ENCODE data around the gene FOS.
"Not testable (repeated sequence)": the region's sequence is repeated elsewhere in the genome, so short reads cannot be mapped to it uniquely, and the experiment has no call there.

FOS gene

DNA sequence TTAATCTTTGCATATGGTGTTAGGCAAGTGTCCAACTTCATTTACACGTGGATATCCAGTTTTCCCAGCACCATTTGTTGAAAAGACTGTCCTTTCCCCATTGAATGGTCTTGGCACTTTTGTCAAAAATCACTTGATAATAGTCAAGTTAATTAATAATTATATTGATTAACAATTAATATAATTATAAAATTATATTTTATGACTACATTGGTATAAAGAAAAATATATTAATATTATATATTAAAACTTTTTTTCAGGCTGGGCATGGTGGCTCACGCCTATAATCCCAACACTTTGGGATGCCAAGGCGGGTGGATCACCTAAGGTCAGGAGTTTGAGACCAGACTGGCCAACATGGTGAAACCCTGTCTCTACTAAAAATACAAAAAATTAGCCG is 27.8 kb downstream of the FOS start:
- intact Hi-C loops (cut with DNase I) = loop anchor here (2.0 kb wide), 1 partner anchor 182 kb away; no protein-coding TSS in a partner anchor

DNA sequence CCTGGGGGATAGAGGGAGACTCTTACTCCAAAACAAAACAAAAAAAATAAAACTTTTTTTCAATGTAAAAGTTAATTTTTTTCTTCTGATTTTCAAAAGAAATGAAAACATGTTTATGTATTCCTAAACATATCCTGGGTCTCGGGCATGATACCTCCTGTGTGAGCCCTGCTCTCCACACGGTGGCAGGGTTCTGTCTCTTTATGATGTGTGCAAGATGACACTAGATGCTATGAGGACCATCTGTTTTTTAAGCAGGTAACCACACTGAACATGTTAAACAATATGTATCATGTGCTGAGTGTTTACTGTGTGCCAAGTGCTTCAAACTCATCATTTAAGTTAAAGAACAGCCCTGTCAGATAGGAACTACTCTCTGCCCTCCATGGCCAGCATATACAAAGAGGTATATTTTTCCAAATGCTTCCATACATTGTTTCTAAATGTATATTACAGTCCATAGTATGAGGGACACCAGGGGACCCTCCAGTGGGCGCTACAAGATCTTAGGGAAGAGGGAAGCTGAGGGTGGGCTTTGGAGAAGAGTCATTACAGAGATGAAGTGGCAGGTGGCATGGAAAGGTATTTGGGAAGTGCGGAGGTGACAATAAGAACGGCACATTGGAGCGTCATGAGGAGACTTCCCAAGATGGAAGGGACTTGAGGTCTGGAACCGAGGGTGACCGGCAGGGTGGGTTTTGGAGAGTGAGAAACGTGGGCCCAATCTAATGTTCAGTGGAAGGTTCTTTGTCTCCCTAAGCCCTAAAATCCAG is 28.5 kb downstream of the FOS start:
- DNase-seq = peak in 17 of 42 donors; percentile 11 to 77 (median 54)
- intact Hi-C loops (cut with DNase I) = loop anchor here (2.0 kb wide), 1 partner anchor 182 kb away; no protein-coding TSS in a partner anchor

More for the DNA sequence above, 27.8 kb downstream of the FOS start:
- peak in 1 of 42 donors; percentile 14 for DNase-seq

- intact Hi-C loops (cut with DNase I) = loop anchor here (2.0 kb wide), 1 partner anchor 181 kb away; no protein-coding TSS in a partner anchor
- DNase-seq = peak; percentile 77 to 97 (median 92)
These were observed 29.2 kb downstream of the FOS start for GRCh38 chr14:75307700-75308379.

DNA sequence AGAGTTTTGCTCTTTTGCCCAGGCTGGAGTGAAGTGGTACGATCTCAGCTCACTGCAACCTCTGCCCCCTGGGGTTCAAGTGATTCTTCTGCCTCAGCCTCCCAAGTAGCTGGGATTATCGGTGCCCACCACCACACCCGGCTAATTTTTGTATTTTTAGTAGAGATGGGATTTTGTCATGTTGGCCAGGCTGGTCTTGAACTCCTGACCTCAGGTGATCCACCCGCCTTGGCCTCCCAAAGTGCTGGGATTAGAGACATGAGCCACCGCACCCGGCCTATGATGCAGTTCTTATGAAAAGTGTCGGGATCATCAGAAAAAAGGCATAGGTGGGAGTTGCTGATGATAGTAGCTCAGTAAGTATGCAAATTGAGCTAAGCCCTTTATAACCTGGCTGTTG is 30.4 kb downstream of the FOS start:
- intact Hi-C loops (cut with DNase I) = not testable (repeated sequence)
- peak in 1 of 42 donors; percentile 4 for DNase-seq

GRCh38 chr14:75309561-75309960 is 30.9 kb downstream of the FOS start:
- intact Hi-C loops (cut with DNase I) = not testable (repeated sequence)
- DNase-seq = peak in 1 of 42 donors; percentile 16

GRCh38 chr14:75310295-75311111 is 31.9 kb downstream of the FOS start:
- intact Hi-C loops (cut with DNase I) = loop anchor here (2.0 kb wide), 1 partner anchor 116 kb away; no protein-coding TSS in a partner anchor
- DNase-seq = peak; percentile 62 to 94 (median 87)

- intact Hi-C loops (cut with DNase I) = loop anchor here (2.0 kb wide), 1 partner anchor 115 kb away; no protein-coding TSS in a partner anchor
- no peak for DNase-seq
These were observed 32.7 kb downstream of the FOS start for GRCh38 chr14:75311356-75311755.

DNA sequence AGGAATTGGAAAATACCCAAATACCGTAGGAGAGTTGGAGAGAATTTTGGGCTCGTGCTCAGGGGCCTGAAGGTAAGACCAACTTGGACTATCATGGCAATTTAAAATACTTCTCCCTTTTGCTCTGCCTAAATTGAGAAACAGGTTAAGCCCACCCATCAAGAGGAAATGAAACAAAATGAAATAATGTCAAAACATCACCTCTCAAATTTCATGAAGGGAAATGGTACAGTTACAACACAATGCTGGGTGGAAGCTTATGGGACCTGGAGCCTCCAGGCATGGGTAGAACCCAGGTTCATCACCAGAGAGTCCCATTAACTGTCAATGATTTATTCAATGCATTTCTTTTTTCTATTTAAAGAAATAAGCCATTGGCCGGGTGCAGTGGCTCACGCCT is 33.7 kb downstream of the FOS start:
- DNase-seq = no peak
- intact Hi-C loops (cut with DNase I) = no loop called here

- intact Hi-C loops (cut with DNase I) = no loop called here
- DNase-seq = no peak
These were observed 34.7 kb downstream of the FOS start for GRCh38 chr14:75313294-75313693.

DNA sequence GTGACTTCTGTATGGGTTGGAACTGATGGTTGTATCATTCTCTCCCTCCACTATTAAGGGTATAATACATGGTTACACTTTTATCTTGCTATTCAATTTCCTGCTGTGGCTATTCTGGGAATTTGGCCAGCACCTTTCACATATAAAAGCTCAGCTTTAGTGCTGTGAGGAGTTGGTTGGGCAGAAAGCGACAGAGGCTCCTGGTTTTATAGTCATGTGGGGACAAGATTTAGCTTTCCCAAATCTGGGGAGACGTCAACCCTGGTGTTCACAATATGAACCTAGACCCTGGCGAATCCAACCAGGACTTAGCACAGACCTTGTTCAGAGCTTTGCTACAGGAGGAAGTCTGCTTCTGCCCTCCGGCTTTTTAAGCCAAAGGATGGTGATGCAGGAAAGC is 36.5 kb downstream of the FOS start:
- intact Hi-C loops (cut with DNase I) = no loop called here
- DNase-seq = peak in 2 of 42 donors; percentile 23 to 32

GRCh38 chr14:75317148-75317547 is 38.5 kb downstream of the FOS start:
- intact Hi-C loops (cut with DNase I) = no loop called here
- no peak for DNase-seq

DNA sequence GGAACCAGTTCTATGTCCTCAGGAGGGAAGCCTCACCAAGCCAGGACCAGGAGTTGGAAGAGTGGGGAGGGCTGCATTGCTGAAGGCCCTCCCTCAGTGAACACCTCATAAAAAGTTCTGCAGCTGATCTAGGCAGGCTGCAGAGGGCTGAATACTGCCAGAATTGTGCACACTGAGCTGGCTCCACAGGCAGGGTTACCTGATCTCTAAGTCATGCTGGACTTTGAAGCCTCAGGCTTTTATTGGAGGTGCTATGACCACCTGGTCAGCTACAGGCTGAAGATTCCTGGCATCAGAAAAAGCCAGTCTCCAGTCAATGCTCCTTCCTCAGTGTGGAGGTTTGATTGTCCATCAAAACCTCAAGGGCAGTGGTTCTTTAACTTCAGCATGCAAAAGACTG is 39.7 kb downstream of the FOS start:
- intact Hi-C loops (cut with DNase I) = no loop called here
- DNase-seq = no peak

DNA sequence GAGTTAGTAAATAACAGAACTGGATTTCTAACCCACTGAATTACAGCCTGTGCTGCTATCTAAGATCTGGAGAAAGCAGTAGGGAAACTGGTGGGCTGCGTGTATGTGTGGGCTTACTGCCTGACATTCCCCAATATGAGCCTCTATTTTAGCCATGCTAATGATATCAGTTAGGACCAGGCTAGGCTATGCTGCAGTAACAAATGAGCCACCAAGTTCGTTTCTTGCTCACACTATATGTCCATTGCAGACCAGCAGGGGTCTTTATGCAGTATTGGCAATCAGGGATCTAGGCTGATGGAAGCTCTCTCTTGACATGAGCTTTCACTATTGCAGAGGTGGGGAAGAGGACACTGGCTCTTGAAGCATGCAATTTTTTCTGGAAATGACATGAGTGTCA is 40.4 kb downstream of the FOS start:
- no peak for DNase-seq
- intact Hi-C loops (cut with DNase I) = no loop called here

DNA sequence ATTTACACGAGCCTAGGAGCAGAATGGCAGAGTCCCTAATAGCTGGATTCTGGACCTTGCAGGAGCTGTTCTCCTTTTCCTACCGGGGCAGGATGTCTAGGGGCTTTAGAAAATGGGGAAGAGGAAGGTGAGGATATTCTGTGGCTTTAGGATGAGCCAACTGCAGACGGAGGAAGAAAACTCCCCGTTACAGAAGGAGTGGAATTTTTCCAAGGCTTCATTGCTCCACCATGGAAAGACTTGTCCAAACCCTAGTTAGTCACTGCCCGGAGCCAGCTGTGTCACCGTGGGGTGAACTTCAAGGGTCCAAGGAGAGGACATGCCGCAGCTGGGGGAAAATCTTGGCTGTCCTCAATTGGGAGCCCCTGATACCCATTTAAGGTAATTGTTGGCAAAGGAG is 41.6 kb downstream of the FOS start:
- no peak for DNase-seq
- intact Hi-C loops (cut with DNase I) = no loop called here

GRCh38 chr14:75322746-75323145 is 44.1 kb downstream of the FOS start:
- DNase-seq = no peak
- intact Hi-C loops (cut with DNase I) = no loop called here

GRCh38 chr14:75323571-75323970 is 44.9 kb downstream of the FOS start:
- no peak for DNase-seq
- intact Hi-C loops (cut with DNase I) = no loop called here

DNA sequence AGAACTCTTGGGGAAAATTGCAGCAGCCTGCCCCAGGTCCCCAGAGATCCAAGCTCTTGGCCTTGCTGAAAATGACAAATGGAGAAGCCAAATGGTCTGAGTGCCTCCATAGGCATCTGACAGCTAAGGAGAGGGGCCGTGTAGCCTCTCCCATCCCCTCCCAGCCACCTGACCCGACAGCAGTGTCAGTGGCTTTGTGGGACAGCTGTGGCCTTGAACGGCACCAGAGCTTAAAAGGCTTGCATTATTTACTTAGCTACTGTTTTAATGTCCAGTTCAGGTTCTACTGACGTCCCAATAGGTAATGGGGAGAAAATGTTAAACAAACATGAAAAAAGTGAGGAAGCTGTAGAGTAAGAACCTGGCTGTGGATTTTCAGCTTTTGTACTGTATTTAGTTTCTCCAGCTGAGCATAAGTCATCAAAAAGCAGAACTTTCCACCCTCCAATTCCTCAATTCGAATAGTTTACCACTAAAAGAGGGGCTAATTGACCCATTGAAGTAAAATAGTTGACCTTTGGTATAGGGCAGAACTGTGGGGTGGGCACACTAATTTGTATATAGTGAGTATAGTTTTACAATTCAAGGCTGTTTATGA is 50.0 kb downstream of the FOS start:
- intact Hi-C loops (cut with DNase I) = no loop called here

DNA sequence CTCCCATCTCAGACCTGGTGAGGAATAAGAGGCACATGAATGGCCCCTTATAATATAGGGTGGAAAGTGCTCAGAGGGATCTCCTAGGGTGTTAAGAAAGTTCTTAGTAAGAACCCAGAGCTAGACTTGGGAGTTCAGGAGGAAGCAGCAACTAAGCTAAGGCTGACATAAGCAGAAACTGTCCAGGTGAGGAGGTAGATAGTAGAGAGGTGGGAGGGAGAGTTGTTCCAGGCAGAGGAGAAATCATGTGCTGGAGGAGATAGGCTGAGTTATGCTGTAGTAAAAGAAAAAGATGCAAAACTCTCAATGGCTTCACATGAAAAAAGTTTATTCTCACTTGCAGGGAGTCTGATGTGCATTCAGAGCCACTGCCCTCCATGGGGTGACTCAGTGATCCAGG is 50.7 kb downstream of the FOS start:
- intact Hi-C loops (cut with DNase I) = no loop called here
- DNase-seq = no peak

More for the DNA sequence above, 50.0 kb downstream of the FOS start:
- DNase-seq = no peak

- DNase-seq = peak in 1 of 42 donors; percentile 41
These were observed 52.8 kb downstream of the FOS start for GRCh38 chr14:75331471-75331870.

More at GRCh38 chr14:75331471-75331870, 52.8 kb downstream of the FOS start:
- intact Hi-C loops (cut with DNase I) = no loop called here

Data from head of caudate nucleus (tissue), 42 donors.